Panc1 (cell line): Measurements from ENCODE around the gene ICAM2. TPM values are rescaled to one million over a fixed set of nuclear protein-coding genes. Genes with fewer than 3 reads are reported as not detected.

Experiments used
- ATAC-seq: fragments of 200-7000 bp; cut with Tn5 transposase; 2 replicates; pipeline ENCODE4 v1.9.1; 2020; ENCODE audit warnings: mild to moderate bottlenecking, moderate library complexity
- BruUV-seq: library from RNA; stranded (reverse); fragments of 400-500 nt; replicated peaks from 2 replicates; lab custom pipeline; 2021; lab: Mats Ljungman, UMichigan
- CTCF ChIA-PET: fragments of 300-600 bp; sonication (Branson Sonifier 250); formaldehyde crosslinking; loops from one replicate; lab custom pipeline; 2022; ENCODE audit warnings: antibody characterized with exemption; lab: Charles Lee
- POLR2A ChIA-PET: fragments of 300-600 bp; sonication (Branson Sonifier 250); formaldehyde crosslinking; loops from one replicate; lab custom pipeline; 2022; ENCODE audit warnings: antibody characterized with exemption; lab: Charles Lee
- DNase-seq: peaks from one replicate; pipeline ENCODE4 v3.0.0-alpha.2; 2010; ENCODE audit warnings: low read depth, low spot score
- H3K27ac ChIP-seq: 2 replicates; pipeline ENCODE4 v1.5.1; 2011; ENCODE audit warnings: mild to moderate bottlenecking, low read length, inconsistent platforms
- H3K27me3 ChIP-seq: fragments of 200-500 bp; sonication (Bioruptor generic); 2 replicates; pipeline ENCODE4 v1.6.0; 2014; ENCODE audit warnings: low read length, inconsistent platforms; ENCODE audit not compliant: control insufficient read depth, insufficient read depth
- H3K36me3 ChIP-seq: fragments of 200-500 bp; sonication (Bioruptor generic); 2 replicates; pipeline ENCODE4 v1.5.1; 2014; ENCODE audit warnings: inconsistent platforms, mild to moderate bottlenecking, low read length, moderate library complexity; ENCODE audit not compliant: control insufficient read depth, insufficient read depth
- H3K4me1 ChIP-seq: 2 replicates; pipeline ENCODE4 v1.5.1; 2011; ENCODE audit warnings: inconsistent platforms, mild to moderate bottlenecking, low read length, moderate library complexity; ENCODE audit not compliant: control insufficient read depth, insufficient read depth
- H3K4me3 ChIP-seq, 2 experiments: 2 replicates each; pipeline ENCODE4 v1.5.1; 2011 to 2012; ENCODE audit warnings: low read depth in 2 of 2, low read length in 2 of 2, mild to moderate bottlenecking in 2 of 2, inconsistent platforms in 1 of 2, moderate library complexity in 1 of 2
- H3K9me3 ChIP-seq: fragments of 200-500 bp; sonication (Bioruptor generic); 2 replicates; pipeline ENCODE4 v1.5.1; 2014; ENCODE audit warnings: low read depth, mild to moderate bottlenecking, inconsistent platforms, low read length, moderate library complexity; ENCODE audit not compliant: control insufficient read depth, insufficient read depth
- CTCF ChIP-seq: fragments of 450-650 bp; IDR thresholded peaks from 2 replicates; pipeline ENCODE4 v1.5.1; 2017; ENCODE audit warnings: mild to moderate bottlenecking
- POLR2AphosphoS5 ChIP-seq: IDR thresholded peaks from 2 replicates; pipeline ENCODE4 v1.6.1; 2012; ENCODE audit warnings: mild to moderate bottlenecking, low read depth, low read length, moderate library complexity
- REST ChIP-seq, 2 experiments: IDR thresholded peaks; 2 replicates each; pipeline ENCODE4 v1.6.1; 2011 to 2012; ENCODE audit warnings: low read depth in 2 of 2, control low read depth in 1 of 2, low read length in 1 of 2, mild to moderate bottlenecking in 1 of 2, moderate library complexity in 1 of 2; ENCODE audit not compliant: insufficient read depth in 1 of 2
- SIN3A ChIP-seq: IDR thresholded peaks from 2 replicates; pipeline ENCODE4 v1.6.1; 2012; ENCODE audit warnings: low read depth, mild to moderate bottlenecking, low read length, moderate library complexity, borderline replicate concordance; ENCODE audit not compliant: insufficient read depth
- TCF7L2 ChIP-seq: IDR thresholded peaks from 2 replicates; pipeline ENCODE4 v1.6.1; 2011; ENCODE audit warnings: mild to moderate bottlenecking, low read depth, low read length, inconsistent platforms
- in situ Hi-C: cut with HindIII; loops from 2 replicates; pipeline ENCODE4 v1.10.0; 2016; ENCODE audit warnings: low sequenced_read_pairs, low pct_unique_long_range_greater_than_20kb
- intact Hi-C: fragments of 100-400 bp; cut with micrococcal nuclease; formaldehyde crosslinking; loops from one replicate; pipeline ENCODE4 v1.10.0; 2022; ENCODE audit not compliant: unreplicated experiment
- total RNA-seq: library from RNA; stranded (reverse); gene quantifications from one replicate; pipeline ENCODE4 v1.2.1, GENCODE V29; 2021; ENCODE audit not compliant: unreplicated experiment

ICAM2 gene
- total RNA-seq, 1 experiment from 2014 or later: 0.33 TPM

- ATAC-seq: no peak
- no peaks in the 10 kb centered on the region for H3K27me3 ChIP-seq
Observed at GRCh38 chr17:63955232-63955631, 65.2 kb downstream of the ICAM2 start.

GRCh38 chr17:63954402-63955063, 65.9 kb downstream of the ICAM2 start:
- CTCF ChIA-PET: interaction anchor here (0.5 kb wide), 1 partner anchor 76 kb away, joined by 4 read pairs; no protein-coding TSS in a partner anchor
- POLR2A ChIA-PET: interaction anchor here (0.6 kb wide), 1 partner anchor 72 kb away, joined by 14 read pairs; no protein-coding TSS in a partner anchor
- in situ Hi-C loops (no loop called here), intact Hi-C loops (no loop called here)
- no peaks in the 10 kb centered on the region for H3K27me3 ChIP-seq
- H3K36me3 ChIP-seq: no peaks in the 10 kb centered on the region
- no peak overlapping the region for H3K4me3 ChIP-seq
- H3K4me1 ChIP-seq: no peaks in the 10 kb centered on the region
- ATAC-seq (no peak), DNase-seq (no peak)
- no peak overlapping the region for H3K27ac ChIP-seq
- BruUV-seq: no TSS peak
- H3K9me3 ChIP-seq: no peaks in the 10 kb centered on the region
- TF ChIP-seq SIN3A (no peak), POLR2AphosphoS5 (no peak), TCF7L2 (no peak), CTCF (no peak)

More at GRCh38 chr17:63955232-63955631, 65.2 kb downstream of the ICAM2 start:
- no peak for TF ChIP-seq POLR2AphosphoS5
- no peak for TF ChIP-seq TCF7L2
- no peak for TF ChIP-seq REST (IDR thresholded peaks at IDR 0.05; ENCODE audit: insufficient read depth in 1 of 2, low read depth in 2 of 2, low read length in 1 of 2)
- no peak for TF ChIP-seq CTCF
- TF ChIP-seq SIN3A: no peak
- intact Hi-C loops (no loop called here), in situ Hi-C loops (no loop called here)
- no peaks in the 10 kb centered on the region for H3K4me1 ChIP-seq
- ChIA-PET POLR2A (no interaction called here), CTCF (no interaction called here)
- no TSS peak for BruUV-seq
- no peaks in the 10 kb centered on the region for H3K36me3 ChIP-seq
- H3K4me3 ChIP-seq: no peak overlapping the region
- no peak for DNase-seq
- H3K27ac ChIP-seq: no peak overlapping the region
- no peaks in the 10 kb centered on the region for H3K9me3 ChIP-seq

Other genes starting within 250 kb of the ICAM2 start
- 64.8 TPM for gene CCDC47, start 247.0 kb downstream of the ICAM2 start, total RNA-seq
- 89.6 TPM for gene DDX42, start 246.5 kb downstream of the ICAM2 start, total RNA-seq
- gene PSMC5, start 193.2 kb downstream of the ICAM2 start, total RNA-seq: 145 TPM
- gene FTSJ3, start 193.0 kb downstream of the ICAM2 start, total RNA-seq: 41.3 TPM
- gene SMARCD2, start 177.9 kb downstream of the ICAM2 start, total RNA-seq: 59.4 TPM
- gene CSH2, start 147.0 kb downstream of the ICAM2 start, total RNA-seq: not detected
- not detected for gene GH2, start 138.7 kb downstream of the ICAM2 start, total RNA-seq
- gene CSH1, start 124.1 kb downstream of the ICAM2 start, total RNA-seq: not detected
- not detected for gene CSHL1, start 109.4 kb downstream of the ICAM2 start, total RNA-seq
- not detected for gene GH1, start 101.8 kb downstream of the ICAM2 start, total RNA-seq
- not detected for gene CD79B, start 88.3 kb downstream of the ICAM2 start, total RNA-seq
- gene SCN4A, start 47.7 kb downstream of the ICAM2 start, total RNA-seq: 0.03 TPM
- gene PRR29, start 22.3 kb downstream of the ICAM2 start, total RNA-seq: 0.10 TPM
- 12.1 TPM for gene ERN1, start 109.5 kb upstream of the ICAM2 start, total RNA-seq
- 20.1 TPM for gene TEX2, start 242.6 kb upstream of the ICAM2 start, total RNA-seq